Common myeloid progenitor, CD34-positive (primary cell): ENCODE data around the gene PIP5KL1.
A peak's percentile ranks its signal among the peaks of the same experiment; 100 is the strongest.

Experiments
- CTCF ChIA-PET: fragments of 350-600 bp; sonication (Branson Sonifier 250); formaldehyde crosslinking; loops from one replicate; lab custom pipeline; 2021; ENCODE audit warnings: antibody characterized with exemption; lab: Charles Lee
- POLR2A ChIA-PET: fragments of 350-600 bp; sonication (Branson Sonifier 250); formaldehyde crosslinking; loops from one replicate; lab custom pipeline; 2021; ENCODE audit warnings: antibody characterized with exemption; lab: Charles Lee
- DNase-seq, 3 donors: peaks; one replicate each; pipeline versions ENCODE4 v3.0.0 to v3.0.0-alpha.2; 2013
- H3K27ac ChIP-seq, 2 experiments: 1 replicate in 1 of 2; 2 replicates in 1 of 2; pipeline ENCODE4 v1.7.0; 2013; ENCODE audit warnings: inconsistent platforms in 2 of 2, low read length in 2 of 2, mild to moderate bottlenecking in 2 of 2, low read depth in 1 of 2, moderate library complexity in 1 of 2; ENCODE audit not compliant: severe bottlenecking in 2 of 2, insufficient read depth in 1 of 2, poor library complexity in 1 of 2
- H3K27me3 ChIP-seq, 5 experiments: replicated peaks in 2 of 5; 1 replicate in 3 of 5; 2 replicates in 2 of 5; pipeline versions ENCODE4 v1.6.1 to v1.7.0; 2013; ENCODE audit warnings: low read length in 4 of 5, mild to moderate bottlenecking in 2 of 5, moderate library complexity in 2 of 5, inconsistent platforms in 1 of 5; ENCODE audit not compliant: insufficient read depth in 5 of 5, control insufficient read depth in 4 of 5
- H3K36me3 ChIP-seq, 4 experiments: 1 replicate in 2 of 4; 2 replicates in 2 of 4; pipeline versions ENCODE4 v1.6.1 to v1.7.0; 2013; ENCODE audit warnings: low read length in 3 of 4, control low read depth in 1 of 4, mild to moderate bottlenecking in 1 of 4; ENCODE audit not compliant: control insufficient read depth in 4 of 4, insufficient read depth in 4 of 4
- H3K4me1 ChIP-seq, 4 experiments: 1 replicate in 3 of 4; 2 replicates in 1 of 4; pipeline versions ENCODE4 v1.6.1 to v1.7.1; 2013; ENCODE audit warnings: low read length in 3 of 4, mild to moderate bottlenecking in 3 of 4, control low read depth in 1 of 4, inconsistent platforms in 1 of 4, moderate library complexity in 1 of 4; ENCODE audit not compliant: control insufficient read depth in 4 of 4, insufficient read depth in 4 of 4; ENCODE audit errors: control extremely low read depth in 1 of 4
- H3K4me3 ChIP-seq, 7 experiments: 1 replicate in 4 of 7; 2 replicates in 3 of 7; pipeline versions ENCODE4 v1.5.1 to v1.7.0; 2013; ENCODE audit warnings: mild to moderate bottlenecking in 7 of 7, low read length in 6 of 7, moderate library complexity in 6 of 7, inconsistent platforms in 2 of 7, low read depth in 2 of 7, control low read depth in 1 of 7; ENCODE audit not compliant: insufficient read depth in 4 of 7, control insufficient read depth in 1 of 7; ENCODE audit errors: extremely low read depth in 1 of 7
- H3K9me3 ChIP-seq, 5 experiments: 1 replicate in 4 of 5; 2 replicates in 1 of 5; pipeline versions ENCODE4 v1.6.1 to v1.7.1; 2013; ENCODE audit warnings: low read length in 4 of 5, mild to moderate bottlenecking in 2 of 5, inconsistent platforms in 1 of 5, low read depth in 1 of 5, moderate library complexity in 1 of 5; ENCODE audit not compliant: control insufficient read depth in 4 of 5, insufficient read depth in 2 of 5; ENCODE audit errors: control extremely low read depth in 1 of 5
- WGBS: methylation state at CpG from one replicate; pipeline ENCODE4 v1.1.5; 2013; ENCODE audit not compliant: insufficient coverage; 5-methylcytosine and 5-hydroxymethylcytosine counted together

The PIP5KL1 gene

GRCh38 chr9:127875306-127875966, 55.1 kb downstream of the PIP5KL1 start:
- ChIA-PET POLR2A (no interaction called here), CTCF (interaction anchor here (0.6 to 1.7 kb wide), 7 partner anchors 10 to 112 kb away, joined by 3 to 7 read pairs (median 3); no protein-coding TSS in a partner anchor)
- 98% methylated on average over 7 of the region's 10 CpGs for WGBS
- peaks cover 0 to 3% (median 0%) of the 10 kb centered on the region in 5 experiments for H3K27me3 ChIP-seq
- H3K9me3 ChIP-seq: no peaks in the 10 kb centered on the region
- H3K4me3 ChIP-seq: no peak overlapping the region
- DNase-seq: no peak
- H3K4me1 ChIP-seq: peaks cover 0 to 19% (median 13%) of the 10 kb centered on the region in 4 experiments
- H3K36me3 ChIP-seq: no peaks in the 10 kb centered on the region
- no peak overlapping the region for H3K27ac ChIP-seq

GRCh38 chr9:127874301-127875221, 56.0 kb downstream of the PIP5KL1 start:
- Histone ChIP-seq H3K27me3 (peaks cover 0 to 3% (median 0%) of the 10 kb centered on the region in 5 experiments), H3K4me1 (peaks cover 0 to 19% (median 15%) of the 10 kb centered on the region in 4 experiments), H3K4me3 (no peak overlapping the region), H3K36me3 (no peaks in the 10 kb centered on the region), H3K9me3 (no peaks in the 10 kb centered on the region), H3K27ac (no peak overlapping the region)
- ChIA-PET CTCF (interaction anchor here (1.0 to 1.6 kb wide), 8 partner anchors 10 to 112 kb away, joined by 3 to 5 read pairs (median 3); no protein-coding TSS in a partner anchor), POLR2A (interaction anchor here (0.8 kb wide), 1 partner anchor 77 kb away, joined by 3 read pairs; no protein-coding TSS in a partner anchor)
- 94% methylated on average over 9 of the region's 19 CpGs for WGBS
- DNase-seq: no peak

GRCh38 chr9:127873886-127874285, 56.7 kb downstream of the PIP5KL1 start:
- 95% methylated on average over 9 of the region's 10 CpGs for WGBS
- H3K27me3 ChIP-seq: peaks cover 0 to 3% (median 0%) of the 10 kb centered on the region in 5 experiments
- POLR2A ChIA-PET: interaction anchor here (0.8 kb wide), 1 partner anchor 77 kb away, joined by 3 read pairs; no protein-coding TSS in a partner anchor
- H3K9me3 ChIP-seq: no peaks in the 10 kb centered on the region
- DNase-seq: no peak
- no peaks in the 10 kb centered on the region for H3K36me3 ChIP-seq
- no peak overlapping the region for H3K4me3 ChIP-seq
- peaks cover 0 to 18% (median 14%) of the 10 kb centered on the region in 4 experiments for H3K4me1 ChIP-seq
- CTCF ChIA-PET: interaction anchor here (1.0 to 5.5 kb wide), 10 partner anchors 8 to 111 kb away, joined by 3 to 33 read pairs (median 4); no protein-coding TSS in a partner anchor
- H3K27ac ChIP-seq: no peak overlapping the region

DNA sequence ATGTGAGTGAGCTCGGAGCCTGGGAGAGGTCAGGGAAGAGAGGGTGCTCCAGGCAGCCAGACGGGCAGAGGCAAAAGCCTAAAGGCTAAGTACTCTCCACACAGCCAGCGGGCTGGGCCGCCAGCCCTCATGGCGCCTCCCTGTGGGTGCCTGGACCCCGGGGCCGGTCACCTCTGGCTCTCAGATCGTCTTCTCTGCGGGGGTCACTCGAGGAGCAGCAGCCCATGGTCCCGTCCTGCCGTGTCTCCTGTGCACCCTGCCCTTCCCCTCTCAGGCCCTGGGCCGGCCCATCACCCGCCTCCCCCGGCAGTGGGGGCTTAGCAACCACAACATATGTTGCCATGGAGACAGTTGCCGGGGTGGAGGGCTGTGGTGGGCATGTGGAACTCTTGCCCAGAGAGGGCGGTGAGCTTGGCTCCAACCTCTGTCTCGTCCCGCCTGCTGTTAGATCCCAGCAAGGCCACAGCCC, 57.3 kb downstream of the PIP5KL1 start:
- Histone ChIP-seq H3K36me3 (no peaks in the 10 kb centered on the region), H3K9me3 (no peaks in the 10 kb centered on the region), H3K4me3 (no peak overlapping the region), H3K27me3 (peaks cover 0 to 3% (median 0%) of the 10 kb centered on the region in 5 experiments), H3K4me1 (peaks cover 0 to 18% (median 14%) of the 10 kb centered on the region in 4 experiments), H3K27ac (no peak overlapping the region)
- CTCF ChIA-PET: interaction anchor here (1.0 to 5.5 kb wide), 12 partner anchors 9 to 111 kb away, joined by 3 to 41 read pairs (median 4); no protein-coding TSS in a partner anchor
- DNase-seq: peak in 2 of 3 donors; percentile 48 to 52
- 85% methylated on average over 15 of the region's 19 CpGs for WGBS
- POLR2A ChIA-PET: no interaction called here

DNA sequence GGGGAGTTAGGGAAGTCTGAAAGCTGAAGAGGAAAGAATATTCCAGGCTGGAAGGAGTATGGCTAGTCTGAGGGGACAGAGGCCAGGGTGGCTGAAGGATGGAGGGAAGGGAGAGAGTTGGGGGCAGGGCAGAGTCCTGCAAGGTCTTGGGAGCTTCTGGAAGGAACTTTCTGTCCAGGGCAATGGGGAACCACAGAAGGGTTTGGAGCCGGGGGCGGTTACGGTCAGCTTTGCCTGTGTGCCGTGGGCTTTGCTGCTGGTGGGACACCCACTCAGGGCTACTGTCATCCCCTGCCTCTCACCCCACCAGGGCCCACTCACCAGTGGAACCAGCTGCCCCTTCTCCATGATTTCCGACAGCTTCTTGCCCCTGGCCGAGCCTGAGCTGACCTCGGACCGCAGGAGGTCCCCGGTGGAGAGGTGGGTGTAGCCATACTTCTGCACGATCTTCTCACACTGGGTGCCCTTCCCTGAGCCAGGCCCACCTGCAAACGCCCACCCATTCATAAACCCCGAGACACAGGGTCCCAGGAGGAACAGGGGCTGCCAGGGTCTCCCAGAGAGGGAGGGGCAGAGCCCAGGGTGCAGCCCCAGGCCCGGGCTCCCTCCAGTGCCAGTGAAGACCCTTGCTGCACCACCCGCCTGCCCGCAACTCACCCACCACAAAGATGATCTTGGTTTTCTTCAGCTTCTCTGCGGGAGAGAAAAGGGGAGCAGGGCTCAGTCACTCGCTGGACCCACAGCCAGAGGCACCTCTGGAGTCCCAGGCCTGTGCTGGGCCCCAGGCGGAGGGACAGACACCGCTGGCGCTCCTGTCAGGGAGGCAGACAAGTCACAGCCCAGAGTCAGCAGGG, 58.0 kb downstream of the PIP5KL1 start:
- Histone ChIP-seq H3K27me3 (peaks cover 0 to 3% (median 0%) of the 10 kb centered on the region in 5 experiments), H3K4me1 (peaks cover 0 to 13% (median 11%) of the 10 kb centered on the region in 4 experiments), H3K9me3 (no peaks in the 10 kb centered on the region), H3K36me3 (no peaks in the 10 kb centered on the region), H3K4me3 (no peak overlapping the region), H3K27ac (no peak overlapping the region)
- no peak for DNase-seq
- ChIA-PET CTCF (interaction anchor here (0.8 to 5.5 kb wide), 11 partner anchors 9 to 138 kb away, joined by 3 to 50 read pairs (median 4); partner anchors contain the start of gene TOR2A), POLR2A (interaction anchor here (1.4 kb wide), 1 partner anchor 43 kb away, joined by 4 read pairs; no protein-coding TSS in a partner anchor)
- WGBS: 97% methylated on average over 15 of the region's 20 CpGs

DNA sequence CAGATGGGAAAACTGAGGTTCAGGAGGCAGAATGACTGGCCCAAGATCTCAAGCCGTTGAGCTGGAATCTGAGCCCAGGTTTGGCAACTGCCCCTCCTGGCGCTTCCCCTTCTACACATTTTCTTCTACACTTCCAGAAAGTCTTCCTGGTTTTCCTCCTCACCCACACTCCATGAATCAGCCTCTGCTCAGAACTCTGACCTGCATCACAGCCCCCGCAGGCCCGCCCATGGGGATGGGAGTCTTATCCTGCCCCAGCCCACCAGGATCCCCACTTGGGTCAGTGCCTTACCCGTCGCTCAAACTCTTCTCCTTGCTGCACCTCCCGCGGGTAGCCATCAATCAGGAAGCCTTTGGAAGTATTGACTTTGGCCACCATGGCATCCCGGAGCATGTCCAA, 59.0 kb downstream of the PIP5KL1 start:
- POLR2A ChIA-PET: interaction anchor here (1.4 kb wide), 1 partner anchor 44 kb away, joined by 4 read pairs; no protein-coding TSS in a partner anchor
- H3K36me3 ChIP-seq: no peaks in the 10 kb centered on the region
- H3K4me1 ChIP-seq: peaks cover 0 to 12% (median 5%) of the 10 kb centered on the region in 4 experiments
- CTCF ChIA-PET: interaction anchor here (1.4 to 5.5 kb wide), 10 partner anchors 9 to 137 kb away, joined by 4 to 50 read pairs (median 18); partner anchors contain the start of genes ST6GALNAC4 and TOR2A
- no peaks in the 10 kb centered on the region for H3K9me3 ChIP-seq
- H3K4me3 ChIP-seq: no peak overlapping the region
- H3K27me3 ChIP-seq: no peaks in the 10 kb centered on the region
- no peak overlapping the region for H3K27ac ChIP-seq
- 100% methylated on average over 4 of the region's 9 CpGs for whole genome bisulfite sequencing
- DNase-seq: no peak
